ENCODE data around the gene SH3GL3.

SH3GL3 gene

DNA sequence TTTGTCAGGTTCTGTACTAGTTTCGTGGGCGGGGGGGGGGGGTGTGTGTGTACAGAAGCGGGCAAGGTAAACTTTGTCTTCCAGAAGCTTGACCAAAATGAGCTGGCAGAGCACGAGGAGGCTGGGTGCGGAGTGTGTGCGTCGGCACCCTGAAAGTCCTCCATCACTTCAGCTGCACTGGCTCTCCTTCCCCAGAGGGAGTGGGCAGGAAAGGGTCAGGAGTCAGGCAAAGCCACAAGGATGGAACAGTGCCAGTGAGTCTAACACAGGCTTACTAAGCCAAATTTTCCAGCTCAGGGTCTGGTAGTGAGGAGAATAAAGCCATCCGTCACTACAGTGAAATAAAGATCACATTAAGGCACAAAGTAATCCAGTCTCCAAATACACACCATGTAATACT lies 11.9 kb upstream of the SH3GL3 start:
- Histone ChIP-seq H3K4me3 (ENCODE audit: low read depth, low read length) (no peak overlapping the region), H3K9ac (ENCODE audit: low read depth, low read length) (no peak overlapping the region), H3K27me3 (ENCODE audit: control insufficient read depth, insufficient read depth, low read length) (no peaks in the 10 kb centered on the region), H3K4me1 (ENCODE audit: control insufficient read depth, insufficient read depth, low read length) (peaks cover 2% of the 10 kb centered on the region; the same call in 1 of the 2 replicates), H3K9me3 (ENCODE audit: control insufficient read depth, insufficient read depth, low read length) (no peaks in the 10 kb centered on the region), H3K36me3 (ENCODE audit: control insufficient read depth, insufficient read depth, low read length) (no peaks in the 10 kb centered on the region), H3K27ac (ENCODE audit: low read depth, low read length) (no peak overlapping the region)

DNA sequence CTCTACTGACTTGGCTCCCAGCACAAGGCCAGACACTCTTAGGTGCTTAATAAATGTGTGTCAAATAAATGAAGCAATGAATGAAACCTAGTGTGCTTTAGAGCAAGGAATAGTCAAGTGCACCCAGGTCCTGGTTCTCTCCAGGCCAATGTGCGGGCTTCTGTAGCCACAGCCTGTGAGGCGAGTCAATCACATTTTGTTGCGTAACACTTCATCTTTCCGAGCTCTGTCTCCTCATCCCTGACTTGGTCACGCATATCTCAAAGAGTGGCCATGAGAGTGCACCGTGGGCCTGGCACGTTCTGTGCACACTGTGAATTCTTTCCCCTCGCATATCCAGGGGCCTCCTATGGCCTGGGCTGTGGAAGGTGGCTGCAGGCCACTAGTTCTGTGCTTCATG lies 11.4 kb upstream of the SH3GL3 start:
- Histone ChIP-seq H3K4me3 (ENCODE audit: low read depth, low read length) (no peak overlapping the region), H3K9me3 (ENCODE audit: control insufficient read depth, insufficient read depth, low read length) (no peaks in the 10 kb centered on the region), H3K9ac (ENCODE audit: low read depth, low read length) (no peak overlapping the region), H3K4me1 (ENCODE audit: control insufficient read depth, insufficient read depth, low read length) (peaks cover 2% of the 10 kb centered on the region; the same call in 1 of the 2 replicates), H3K27me3 (ENCODE audit: control insufficient read depth, insufficient read depth, low read length) (no peaks in the 10 kb centered on the region), H3K27ac (ENCODE audit: low read depth, low read length) (no peak overlapping the region), H3K36me3 (ENCODE audit: control insufficient read depth, insufficient read depth, low read length) (no peaks in the 10 kb centered on the region)

DNA sequence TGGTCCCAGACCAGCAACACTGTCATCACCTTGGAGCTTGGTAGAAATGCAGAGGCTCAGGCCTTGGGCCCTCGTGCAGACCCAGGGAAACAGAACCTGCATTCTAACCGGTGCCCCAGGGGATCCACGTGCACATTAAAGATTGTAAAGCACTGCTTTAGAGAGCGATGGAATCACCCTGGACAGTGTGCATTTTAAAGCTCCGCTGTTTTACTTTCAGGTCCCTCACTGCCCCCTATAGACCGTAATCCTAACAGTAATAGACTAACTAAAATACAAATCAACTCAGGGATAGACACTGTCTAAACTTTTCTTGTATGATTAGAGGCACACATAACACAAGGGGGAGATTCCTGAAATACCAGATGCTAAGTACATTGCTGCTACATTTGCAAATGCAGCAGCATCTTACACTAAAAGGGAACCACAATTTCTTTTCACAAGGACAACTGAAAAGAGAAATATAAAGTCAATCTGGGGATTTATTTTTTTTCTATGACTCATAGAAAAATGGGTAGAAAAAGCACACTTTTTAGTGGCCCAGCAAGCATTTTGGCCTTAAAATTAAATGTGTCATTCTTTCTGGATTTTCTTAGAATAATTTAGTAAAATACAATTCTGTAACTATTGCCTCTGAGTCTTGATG lies 10.5 kb upstream of the SH3GL3 start:
- Histone ChIP-seq H3K4me3 (ENCODE audit: low read depth, low read length) (no peak overlapping the region), H3K4me1 (ENCODE audit: control insufficient read depth, insufficient read depth, low read length) (peaks cover 2% of the 10 kb centered on the region; the same call in 1 of the 2 replicates), H3K27me3 (ENCODE audit: control insufficient read depth, insufficient read depth, low read length) (no peaks in the 10 kb centered on the region), H3K36me3 (ENCODE audit: control insufficient read depth, insufficient read depth, low read length) (no peaks in the 10 kb centered on the region), H3K9ac (ENCODE audit: low read depth, low read length) (no peak overlapping the region), H3K27ac (ENCODE audit: low read depth, low read length) (no peak overlapping the region), H3K9me3 (ENCODE audit: control insufficient read depth, insufficient read depth, low read length) (no peaks in the 10 kb centered on the region)

DNA sequence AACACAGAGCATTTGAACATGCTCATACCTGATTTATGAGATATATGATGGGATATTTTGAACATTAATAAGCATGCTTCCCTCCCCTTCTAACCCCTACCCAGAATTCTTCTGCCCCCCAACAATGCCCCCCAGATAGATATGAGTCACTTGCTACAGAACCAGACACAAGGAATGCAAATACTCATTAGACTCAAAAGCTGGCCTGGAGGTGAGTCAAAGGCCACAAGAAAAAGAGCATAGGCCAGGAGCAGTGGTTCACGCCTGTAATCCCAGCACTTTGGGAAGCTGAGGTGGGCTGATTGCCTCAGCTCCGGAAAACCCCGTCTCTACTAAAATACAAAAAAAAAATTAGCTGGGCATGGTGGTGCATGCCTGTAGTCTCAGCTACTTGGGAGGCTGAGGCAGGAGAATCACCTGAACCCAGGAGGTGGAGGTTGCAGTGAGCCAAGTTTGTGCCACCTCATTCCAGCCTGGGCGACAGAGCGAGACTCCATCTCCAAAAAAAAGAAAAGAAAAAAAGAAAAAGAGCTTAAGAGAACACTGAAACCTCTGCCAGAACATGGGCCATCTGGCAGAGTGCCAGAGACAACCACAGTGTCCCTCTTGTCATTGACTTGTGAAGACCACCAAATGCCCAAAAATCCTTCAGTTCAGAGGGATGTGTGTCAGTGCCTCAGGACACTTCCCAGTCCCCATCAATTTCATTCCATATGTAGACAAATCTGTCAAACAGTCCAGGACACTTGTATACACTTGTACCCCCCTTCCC lies 3.9 kb upstream of the SH3GL3 start:
- Histone ChIP-seq H3K36me3 (ENCODE audit: control insufficient read depth, insufficient read depth, low read length) (no peaks in the 10 kb centered on the region), H3K9ac (ENCODE audit: low read depth, low read length) (no peak overlapping the region), H3K9me3 (ENCODE audit: control insufficient read depth, insufficient read depth, low read length) (no peaks in the 10 kb centered on the region), H3K27ac (ENCODE audit: low read depth, low read length) (no peak overlapping the region), H3K4me3 (ENCODE audit: low read depth, low read length) (no peak overlapping the region), H3K27me3 (ENCODE audit: control insufficient read depth, insufficient read depth, low read length) (peaks cover 17% of the 10 kb centered on the region), H3K4me1 (ENCODE audit: control insufficient read depth, insufficient read depth, low read length) (peaks cover 4% of the 10 kb centered on the region; the same call in 1 of the 2 replicates)

DNA sequence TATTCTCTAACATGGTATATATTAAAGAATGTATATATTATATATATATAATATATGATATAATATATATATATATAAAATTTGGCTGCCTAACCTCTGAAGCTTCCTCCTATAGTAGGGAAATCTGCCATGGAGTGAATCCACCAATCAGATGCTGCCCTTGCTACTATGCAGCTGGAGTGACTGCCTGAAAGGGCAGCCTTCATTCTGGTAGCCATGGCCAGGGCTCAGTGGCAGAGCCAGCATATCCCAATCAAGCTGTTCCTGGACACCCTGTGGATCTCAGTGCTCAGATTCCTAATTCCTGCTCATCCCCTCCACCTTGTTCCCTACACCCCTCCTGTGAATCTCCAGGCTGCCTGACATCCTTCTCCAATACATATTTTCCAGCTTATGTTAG lies 2.2 kb upstream of the SH3GL3 start:
- H3K9me3 ChIP-seq (ENCODE audit: control insufficient read depth, insufficient read depth, low read length): no peaks in the 10 kb centered on the region
- no peak overlapping the region for H3K9ac ChIP-seq (ENCODE audit: low read depth, low read length)
- peaks cover 4% of the 10 kb centered on the region; the same call in 1 of the 2 replicates for H3K4me1 ChIP-seq (ENCODE audit: control insufficient read depth, insufficient read depth, low read length)
- H3K36me3 ChIP-seq (ENCODE audit: control insufficient read depth, insufficient read depth, low read length): no peaks in the 10 kb centered on the region
- H3K4me3 ChIP-seq (ENCODE audit: low read depth, low read length): no peak overlapping the region
- H3K27ac ChIP-seq (ENCODE audit: low read depth, low read length): no peak overlapping the region
- peaks cover 28% of the 10 kb centered on the region for H3K27me3 ChIP-seq (ENCODE audit: control insufficient read depth, insufficient read depth, low read length)

DNA sequence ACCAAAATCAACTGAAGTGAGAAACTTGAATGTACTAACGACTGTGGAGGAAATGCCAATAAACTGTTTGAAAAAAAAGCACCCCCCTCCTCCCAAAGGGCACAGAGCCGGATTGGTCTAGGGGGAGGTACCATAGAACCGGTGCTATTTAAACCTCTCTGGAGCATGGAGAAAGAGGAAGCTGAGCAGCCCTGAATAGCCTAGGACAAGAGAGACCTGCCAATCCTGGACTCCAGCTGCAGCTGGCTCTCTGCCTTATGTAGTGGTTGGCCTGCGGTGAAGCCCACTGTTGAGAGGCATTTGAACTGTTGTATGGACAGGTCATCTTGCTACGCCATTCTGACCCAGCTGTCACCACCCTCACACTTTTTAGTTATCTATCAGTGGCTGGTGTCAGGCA lies 1.5 kb upstream of the SH3GL3 start:
- H3K36me3 ChIP-seq (ENCODE audit: control insufficient read depth, insufficient read depth, low read length): no peaks in the 10 kb centered on the region
- H3K27me3 ChIP-seq (ENCODE audit: control insufficient read depth, insufficient read depth, low read length): peaks cover 28% of the 10 kb centered on the region

DNA sequence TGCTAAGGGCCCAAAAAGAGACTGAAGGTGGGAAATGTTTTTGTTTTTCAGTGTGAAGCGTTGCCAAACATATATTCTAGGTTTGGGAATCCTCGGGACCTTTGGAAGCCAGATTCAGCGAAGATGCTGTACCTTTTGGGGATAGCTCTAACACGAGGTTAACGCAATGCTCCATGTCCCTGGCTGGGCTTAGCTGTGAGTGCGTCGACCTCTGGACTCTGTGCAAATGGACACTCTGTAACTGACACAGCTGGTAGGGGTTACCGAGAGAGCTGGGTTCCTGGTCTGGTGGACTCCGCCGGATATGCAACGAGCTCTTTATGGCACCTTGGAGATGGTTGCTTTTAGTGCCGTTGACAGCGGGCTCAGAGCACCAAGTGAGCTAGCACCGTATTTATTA lies 724 bp upstream of the SH3GL3 start:
- Histone ChIP-seq H3K4me1 (ENCODE audit: control insufficient read depth, insufficient read depth, low read length) (peaks cover 4% of the 10 kb centered on the region; the same call in 1 of the 2 replicates), H3K9ac (ENCODE audit: low read depth, low read length) (no peak overlapping the region), H3K9me3 (ENCODE audit: control insufficient read depth, insufficient read depth, low read length) (no peaks in the 10 kb centered on the region), H3K27ac (ENCODE audit: low read depth, low read length) (peak overlapping the region; percentile 72), H3K27me3 (ENCODE audit: control insufficient read depth, insufficient read depth, low read length) (peaks cover 28% of the 10 kb centered on the region), H3K4me3 (ENCODE audit: low read depth, low read length) (peak overlapping the region; percentile 69), H3K36me3 (ENCODE audit: control insufficient read depth, insufficient read depth, low read length) (no peaks in the 10 kb centered on the region)

More for the DNA sequence above, 1.5 kb upstream of the SH3GL3 start:
- no peak overlapping the region for H3K9ac ChIP-seq (ENCODE audit: low read depth, low read length)
- H3K4me1 ChIP-seq (ENCODE audit: control insufficient read depth, insufficient read depth, low read length): peaks cover 4% of the 10 kb centered on the region; the same call in 1 of the 2 replicates
- H3K27ac ChIP-seq (ENCODE audit: low read depth, low read length): no peak overlapping the region
- no peak overlapping the region for H3K4me3 ChIP-seq (ENCODE audit: low read depth, low read length)
- no peaks in the 10 kb centered on the region for H3K9me3 ChIP-seq (ENCODE audit: control insufficient read depth, insufficient read depth, low read length)

DNA sequence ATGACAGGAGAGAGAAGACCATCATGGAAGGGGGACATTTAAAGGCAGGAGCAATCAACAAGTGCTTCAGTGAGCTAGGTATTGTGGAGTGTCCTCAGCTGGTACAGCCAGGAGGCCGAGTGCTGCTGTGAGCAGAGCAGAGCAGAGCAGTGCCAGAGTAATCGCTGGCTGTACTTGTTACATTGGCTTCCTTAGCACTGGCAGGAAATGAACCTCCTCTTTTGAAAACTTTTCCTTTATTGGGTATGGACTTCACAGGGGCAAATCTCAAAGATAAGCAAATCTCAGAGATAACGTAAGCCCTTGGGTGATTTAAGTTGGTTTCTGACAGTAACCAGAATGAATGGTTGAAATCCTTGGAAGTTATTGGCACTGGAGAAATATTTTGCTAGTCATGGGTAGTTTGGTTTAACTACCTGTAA lies 2.1 kb downstream of the SH3GL3 start:
- Histone ChIP-seq H3K27ac (ENCODE audit: low read depth, low read length) (no peak overlapping the region), H3K9ac (ENCODE audit: low read depth, low read length) (no peak overlapping the region), H3K4me3 (ENCODE audit: low read depth, low read length) (no peak overlapping the region), H3K36me3 (ENCODE audit: control insufficient read depth, insufficient read depth, low read length) (no peaks in the 10 kb centered on the region), H3K4me1 (ENCODE audit: control insufficient read depth, insufficient read depth, low read length) (peaks cover 4% of the 10 kb centered on the region; the same call in 1 of the 2 replicates), H3K9me3 (ENCODE audit: control insufficient read depth, insufficient read depth, low read length) (no peaks in the 10 kb centered on the region), H3K27me3 (ENCODE audit: control insufficient read depth, insufficient read depth, low read length) (peaks cover 28% of the 10 kb centered on the region)

DNA sequence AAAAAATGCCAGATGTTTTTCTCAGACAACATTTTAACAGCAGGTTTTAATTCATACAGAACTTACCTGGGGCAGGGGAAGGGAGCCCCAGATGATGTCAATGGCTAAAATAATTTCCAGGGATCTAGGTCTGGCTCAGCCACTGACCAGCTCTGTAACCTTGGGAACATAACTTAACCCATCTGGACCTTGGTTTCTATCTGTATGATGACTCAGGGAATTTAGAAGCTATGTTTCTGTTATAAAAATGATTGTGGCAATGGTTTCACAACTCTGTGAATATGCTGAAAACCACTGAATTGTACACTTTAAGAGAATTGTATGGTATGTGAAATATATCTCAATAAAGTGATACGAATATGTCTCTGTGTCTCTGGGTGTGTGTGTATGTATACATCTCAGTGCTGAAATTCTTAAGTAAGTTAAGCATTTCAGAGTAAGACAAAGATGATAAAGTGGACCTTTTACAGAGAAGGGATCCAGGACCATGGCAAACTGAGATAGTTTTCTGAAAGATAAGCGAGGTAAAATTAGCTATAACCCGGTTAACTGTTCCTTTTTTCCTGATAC lies 2.9 kb downstream of the SH3GL3 start:
- no peaks in the 10 kb centered on the region for H3K9me3 ChIP-seq (ENCODE audit: control insufficient read depth, insufficient read depth, low read length)
- H3K9ac ChIP-seq (ENCODE audit: low read depth, low read length): no peak overlapping the region
- no peak overlapping the region for H3K4me3 ChIP-seq (ENCODE audit: low read depth, low read length)
- peaks cover 28% of the 10 kb centered on the region for H3K27me3 ChIP-seq (ENCODE audit: control insufficient read depth, insufficient read depth, low read length)
- H3K4me1 ChIP-seq (ENCODE audit: control insufficient read depth, insufficient read depth, low read length): peaks cover 4% of the 10 kb centered on the region; the same call in 1 of the 2 replicates
- H3K36me3 ChIP-seq (ENCODE audit: control insufficient read depth, insufficient read depth, low read length): no peaks in the 10 kb centered on the region
- no peak overlapping the region for H3K27ac ChIP-seq (ENCODE audit: low read depth, low read length)

DNA sequence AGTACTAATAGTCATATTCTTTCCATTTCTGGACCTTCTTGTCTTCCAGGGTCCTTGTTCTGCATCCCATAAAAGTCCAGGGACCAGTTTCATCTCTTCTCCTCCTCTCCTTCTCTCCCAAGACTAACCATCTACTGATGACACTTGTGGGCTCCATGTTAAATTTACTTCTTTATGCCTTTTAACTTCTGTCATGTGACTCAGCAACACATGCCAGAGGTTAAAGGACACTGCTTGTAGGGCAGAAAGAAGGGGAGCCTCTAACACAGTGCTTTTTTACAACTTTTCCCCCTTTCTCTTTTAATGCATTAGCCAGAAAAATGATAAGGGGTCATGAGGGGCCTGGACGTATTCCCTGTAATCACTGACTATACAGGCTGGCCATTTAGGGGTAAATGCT lies 10.0 kb downstream of the SH3GL3 start:
- Histone ChIP-seq H3K36me3 (ENCODE audit: control insufficient read depth, insufficient read depth, low read length) (no peaks in the 10 kb centered on the region), H3K4me3 (ENCODE audit: low read depth, low read length) (no peak overlapping the region), H3K4me1 (ENCODE audit: control insufficient read depth, insufficient read depth, low read length) (no peaks in the 10 kb centered on the region), H3K27ac (ENCODE audit: low read depth, low read length) (no peak overlapping the region), H3K9me3 (ENCODE audit: control insufficient read depth, insufficient read depth, low read length) (no peaks in the 10 kb centered on the region), H3K9ac (ENCODE audit: low read depth, low read length) (no peak overlapping the region), H3K27me3 (ENCODE audit: control insufficient read depth, insufficient read depth, low read length) (no peaks in the 10 kb centered on the region)

DNA sequence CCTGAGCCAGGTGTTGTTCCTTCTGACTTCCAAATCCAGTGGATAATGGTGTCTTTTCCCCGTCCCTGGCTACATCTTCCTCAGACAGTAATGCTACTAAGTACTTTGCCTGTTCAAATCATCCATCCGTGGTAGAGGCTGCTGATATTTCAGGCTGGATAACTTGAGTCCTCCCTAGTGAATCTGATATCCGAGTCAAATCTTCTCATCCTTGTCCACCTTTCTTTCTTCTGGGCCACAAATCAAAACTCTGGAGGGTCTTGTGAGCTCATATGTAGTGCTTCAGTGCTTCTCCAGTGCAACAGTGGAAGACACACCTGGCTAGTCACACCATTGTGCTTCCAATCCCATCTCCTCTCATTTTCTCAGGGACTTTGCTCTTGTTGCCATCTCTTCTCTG lies 11.2 kb downstream of the SH3GL3 start:
- Histone ChIP-seq H3K27ac (ENCODE audit: low read depth, low read length) (no peak overlapping the region), H3K9me3 (ENCODE audit: control insufficient read depth, insufficient read depth, low read length) (no peaks in the 10 kb centered on the region), H3K27me3 (ENCODE audit: control insufficient read depth, insufficient read depth, low read length) (no peaks in the 10 kb centered on the region), H3K9ac (ENCODE audit: low read depth, low read length) (no peak overlapping the region), H3K4me1 (ENCODE audit: control insufficient read depth, insufficient read depth, low read length) (no peaks in the 10 kb centered on the region), H3K36me3 (ENCODE audit: control insufficient read depth, insufficient read depth, low read length) (no peaks in the 10 kb centered on the region), H3K4me3 (ENCODE audit: low read depth, low read length) (no peak overlapping the region)

Measured in HUES48 (cell line).